A549 (cell line): ENCODE measurements around the gene PES1.

Source experiments
- CTCF ChIP-seq: fragments of >200 bp; sonication (Bioruptor Twin); formaldehyde crosslinking; IDR thresholded peaks from 3 replicates; pipeline ENCODE4 v1.5.1; 2016
- SMC3 ChIP-seq: fragments of >200 bp; sonication (Bioruptor Twin); formaldehyde crosslinking; IDR thresholded peaks from 3 replicates; pipeline ENCODE4 v1.6.1; 2018; ENCODE audit warnings: inconsistent platforms

GRCh38 chr22:30640839-30641430, 49.2 kb upstream of the PES1 start:
- no peak for TF ChIP-seq SMC3
- TF ChIP-seq CTCF: no peak
